ENCODE data around the gene COX7A2L. TPM values are rescaled to one million over a fixed set of nuclear protein-coding genes. Genes with fewer than 3 reads are reported as not detected.
"Not testable (repeated sequence)": the region's sequence is repeated elsewhere in the genome, so short reads cannot be mapped to it uniquely, and the experiment has no call there.

COX7A2L gene
- total and polyA plus RNA-seq, 4 donors = 55.0 to 102 (median 77.0) TPM

- Histone ChIP-seq H3K27ac (ENCODE audit: low read depth in 1 of 2, low read length in 2 of 2) (no peak overlapping the region), H3K9me3 (ENCODE audit: control insufficient read depth in 4 of 4, low read length in 3 of 4) (no peaks in the 10 kb centered on the region), H3K4me3 (ENCODE audit: low read depth in 1 of 3, low read length in 3 of 3) (no peak overlapping the region), H3K36me3 (ENCODE audit: control insufficient read depth in 4 of 4, insufficient read depth in 3 of 4, low read depth in 1 of 4, low read length in 3 of 4) (peaks cover 7 to 42% (median 30%) of the 10 kb centered on the region in 4 donors), H3K4me1 (ENCODE audit: control insufficient read depth in 4 of 4, insufficient read depth in 4 of 4, low read length in 3 of 4) (no peaks in the 10 kb centered on the region), H3K9ac (ENCODE audit: low read depth in 1 of 2, low read length in 2 of 2) (no peak overlapping the region), H3K27me3 (ENCODE audit: control insufficient read depth in 4 of 4, insufficient read depth in 4 of 4, low read length in 3 of 4) (no peaks in the 10 kb centered on the region)
- no peak for DNase-seq (ENCODE audit: low spot score)
- 98% methylated on average over 10 of the region's 10 CpGs for WGBS
- no peak for TF ChIP-seq MAX (IDR thresholded peaks at IDR 0.05)
- TF ChIP-seq FOXA1 (IDR thresholded peaks at IDR 0.05) = no peak
- TF ChIP-seq NR2F2 (IDR thresholded peaks at IDR 0.05) = no peak
- no peak for TF ChIP-seq CTCF (IDR thresholded peaks at IDR 0.05; ENCODE audit: low read depth, low read length, missing input control)
- TF ChIP-seq ATF3 (IDR thresholded peaks at IDR 0.05) = no peak
- TF ChIP-seq TAF1 (conservative IDR thresholded peaks at IDR 0.05) = no peak
- no peak for TF ChIP-seq YY1 (IDR thresholded peaks at IDR 0.05)
- TF ChIP-seq HNF4A (conservative IDR thresholded peaks at IDR 0.05) = no peak
- TF ChIP-seq REST (IDR thresholded peaks at IDR 0.05) = no peak
These were observed 25.4 kb downstream of the COX7A2L start for GRCh38 chr2:42335514-42336104.

- H3K9ac ChIP-seq (ENCODE audit: low read depth in 1 of 2, low read length in 2 of 2); H3K9me3 ChIP-seq (ENCODE audit: control insufficient read depth in 4 of 4, low read length in 3 of 4); H3K4me3 ChIP-seq (ENCODE audit: low read depth in 1 of 3, low read length in 3 of 3); H3K27me3 ChIP-seq (ENCODE audit: control insufficient read depth in 4 of 4, insufficient read depth in 4 of 4, low read length in 3 of 4); H3K4me1 ChIP-seq (ENCODE audit: control insufficient read depth in 4 of 4, insufficient read depth in 4 of 4, low read length in 3 of 4); H3K27ac ChIP-seq (ENCODE audit: low read depth in 1 of 2, low read length in 2 of 2); DNase-seq (ENCODE audit: low spot score): not testable (repeated sequence)
- peaks cover 4 to 46% (median 37%) of the 10 kb centered on the region in 4 donors for H3K36me3 ChIP-seq (ENCODE audit: control insufficient read depth in 4 of 4, insufficient read depth in 3 of 4, low read depth in 1 of 4, low read length in 3 of 4)
- WGBS = 98% methylated on average over 6 of the region's 6 CpGs
These were observed 26.2 kb downstream of the COX7A2L start for GRCh38 chr2:42334865-42335264.

- DNase-seq (ENCODE audit: low spot score) = no peak
- no peaks in the 10 kb centered on the region for H3K4me1 ChIP-seq (ENCODE audit: control insufficient read depth in 4 of 4, insufficient read depth in 4 of 4, low read length in 3 of 4)
- H3K9me3 ChIP-seq (ENCODE audit: control insufficient read depth in 4 of 4, low read length in 3 of 4) = no peaks in the 10 kb centered on the region
- H3K4me3 ChIP-seq (ENCODE audit: low read depth in 1 of 3, low read length in 3 of 3) = no peak overlapping the region
- H3K27ac ChIP-seq (ENCODE audit: low read depth in 1 of 2, low read length in 2 of 2) = no peak overlapping the region
- no peaks in the 10 kb centered on the region for H3K27me3 ChIP-seq (ENCODE audit: control insufficient read depth in 4 of 4, insufficient read depth in 4 of 4, low read length in 3 of 4)
- no peak overlapping the region for H3K9ac ChIP-seq (ENCODE audit: low read depth in 1 of 2, low read length in 2 of 2)
- WGBS = 89% methylated on average over 3 of the region's 3 CpGs
- peaks cover 4 to 52% (median 43%) of the 10 kb centered on the region in 4 donors for H3K36me3 ChIP-seq (ENCODE audit: control insufficient read depth in 4 of 4, insufficient read depth in 3 of 4, low read depth in 1 of 4, low read length in 3 of 4)
- TF ChIP-seq FOXA2 (IDR thresholded peaks at IDR 0.05) = no peak
- no peak for TF ChIP-seq JUND (IDR thresholded peaks at IDR 0.05)
- no peak for TF ChIP-seq SP1 (IDR thresholded peaks at IDR 0.05)
- no peak for TF ChIP-seq HNF4A (conservative IDR thresholded peaks at IDR 0.05)
- TF ChIP-seq RAD21 (IDR thresholded peaks at IDR 0.05) = no peak
- TF ChIP-seq CTCF (IDR thresholded peaks at IDR 0.05; ENCODE audit: low read depth, low read length, missing input control) = no peak
- no peak for TF ChIP-seq MAX (IDR thresholded peaks at IDR 0.05)
- no peak for TF ChIP-seq HNF4G (IDR thresholded peaks at IDR 0.05)
- no peak for TF ChIP-seq RXRA (IDR thresholded peaks at IDR 0.05)
- no peak for TF ChIP-seq YY1 (IDR thresholded peaks at IDR 0.05)
- no peak for TF ChIP-seq EGR1 (IDR thresholded peaks at IDR 0.05; ENCODE audit: low read depth in 2 of 2)
- no peak for TF ChIP-seq ZBTB33 (IDR thresholded peaks at IDR 0.05)
- no peak for TF ChIP-seq FOXA1 (IDR thresholded peaks at IDR 0.05)
These were observed 26.8 kb downstream of the COX7A2L start for GRCh38 chr2:42334220-42334619.
